GM12892 (cell line): Measurements from ENCODE around the gene NPAS1.

Source experiments
- POLR2A ChIP-seq: IDR thresholded peaks from 2 replicates; pipeline ENCODE4 v1.6.1; 2011; ENCODE audit warnings: low read depth, low read length, control low read depth
- POLR2AphosphoS5 ChIP-seq: IDR thresholded peaks from 2 replicates; pipeline ENCODE4 v1.6.1; 2011; ENCODE audit warnings: low read depth, low read length, control low read depth
- TAF1 ChIP-seq: IDR thresholded peaks from 2 replicates; pipeline ENCODE4 v1.6.1; 2011; ENCODE audit warnings: low read depth, mild to moderate bottlenecking, control low read depth, low read length, borderline replicate concordance

DNA sequence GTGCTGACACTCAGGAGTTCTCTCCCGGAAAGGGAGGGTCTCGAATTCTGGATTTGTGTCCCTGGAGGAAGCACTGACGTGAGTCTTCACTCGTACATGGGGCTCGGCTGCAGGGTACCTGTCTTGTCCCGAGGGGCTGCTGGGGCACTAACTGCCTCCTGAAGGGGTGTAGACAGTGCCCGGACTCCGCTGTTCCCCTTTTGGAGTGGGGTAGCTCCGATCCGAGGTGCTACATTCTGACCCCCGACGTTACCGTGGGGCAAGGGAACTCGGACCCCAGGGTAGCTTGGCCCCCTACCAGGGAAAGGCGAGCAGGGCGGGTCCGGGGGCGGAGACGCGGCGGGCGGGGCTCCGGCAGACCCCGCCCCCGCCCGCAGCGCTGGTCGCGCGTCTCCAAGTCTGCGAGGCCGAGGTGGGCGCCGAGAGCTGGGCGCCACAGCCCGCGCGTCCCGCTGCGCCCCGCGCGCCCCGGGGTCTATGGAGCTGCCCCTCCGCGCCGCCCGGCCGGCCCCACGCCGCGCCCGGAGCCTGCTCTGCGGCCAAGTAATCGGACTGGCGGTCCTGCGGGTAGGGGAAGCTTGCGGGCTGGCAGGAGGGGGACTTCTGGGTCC lies at the start of gene NPAS1:
- TF ChIP-seq POLR2A (no peak), POLR2AphosphoS5 (no peak), TAF1 (no peak)
